Bronchial epithelial cell (primary cell): ENCODE measurements around the gene GFOD2. TPM values are rescaled to one million over a fixed set of nuclear protein-coding genes. Genes with fewer than 3 reads are reported as not detected.
A peak's percentile ranks its signal among the peaks of the same experiment; 100 is the strongest.

Experiments
- DNase-seq: peaks from one replicate; pipeline ENCODE4 v3.0.0-alpha.2; 2010; ENCODE audit warnings: low read depth
- FAIRE-seq: peaks from 2 replicates; lab custom pipeline; 2011; peaks lifted over from hg19 to GRCh38; lab: Jason Lieb, UNC
- H3K27me3 ChIP-seq: 2 replicates; pipeline ENCODE4 v1.5.1; 2011; ENCODE audit warnings: low read length; ENCODE audit not compliant: control insufficient read depth, insufficient read depth
- H3K36me3 ChIP-seq: 2 replicates; pipeline ENCODE4 v1.5.1; 2011; ENCODE audit warnings: low read length; ENCODE audit not compliant: control insufficient read depth, insufficient read depth
- H3K4me3 ChIP-seq: 2 replicates; pipeline ENCODE4 v1.5.1; 2011; ENCODE audit warnings: mild to moderate bottlenecking, low read depth, low read length, control low read depth
- CTCF ChIP-seq: IDR thresholded peaks from 2 replicates; pipeline ENCODE4 v1.5.1; 2011; ENCODE audit warnings: mild to moderate bottlenecking, moderate library complexity, low read length, control low read depth, inconsistent platforms; ENCODE audit not compliant: insufficient read depth, severe bottlenecking
- total RNA-seq: library from RNA; depleted of rRNA; stranded (reverse); fragments of >200 nt; gene quantifications from 2 replicates; pipeline ENCODE4 v1.2.1, GENCODE V29; 2014

Gene GFOD2
- total RNA-seq, 1 donor from 2014 or later = 17.9 TPM

DNA sequence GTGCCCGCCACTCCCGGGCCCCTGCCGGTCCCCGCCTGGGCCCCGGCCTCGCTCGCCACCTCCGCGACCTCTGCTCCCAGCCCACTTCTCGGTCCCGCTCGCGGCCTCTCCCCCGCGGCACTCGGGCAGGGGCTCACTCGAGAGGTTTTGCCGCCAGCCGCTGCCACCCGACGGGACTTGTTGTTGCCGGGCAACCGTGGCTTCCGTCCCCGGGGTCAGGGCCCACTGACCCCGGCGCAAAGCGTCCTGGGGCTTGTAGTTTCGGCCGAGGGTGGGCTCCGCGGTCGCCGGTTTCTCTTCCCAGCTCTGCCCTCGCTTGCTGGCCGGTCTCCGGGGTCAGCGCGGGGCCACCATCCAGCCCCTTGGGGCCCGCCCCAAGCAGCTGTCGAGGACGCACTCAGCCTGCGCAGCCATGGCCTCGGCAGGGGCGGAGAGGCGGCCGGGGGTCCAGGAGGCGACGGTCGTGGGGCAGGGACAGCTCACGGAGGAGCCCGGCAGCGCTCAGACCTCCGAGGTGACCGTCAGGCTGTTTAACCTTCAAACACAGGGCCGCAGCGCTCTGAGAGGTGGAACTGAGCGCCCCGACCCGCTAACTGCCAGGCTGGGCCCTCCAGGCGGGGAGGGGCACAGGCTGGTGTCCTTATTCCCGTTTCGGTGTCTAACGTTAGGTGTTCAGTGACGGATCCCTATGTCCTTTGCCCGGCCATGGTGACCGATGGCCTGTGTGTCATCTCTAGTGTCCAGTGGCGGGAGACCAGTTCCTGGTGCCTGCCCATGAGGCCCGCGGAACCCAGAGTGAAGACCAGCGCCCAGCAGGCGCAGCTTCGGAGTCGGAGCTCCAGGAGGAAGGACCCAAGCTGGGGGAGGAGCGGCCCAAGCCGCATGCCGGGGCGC lies 52.3 kb downstream of the GFOD2 start, which contains the start of the genes C16orf86 and ENKD1:
Gene C16orf86 (plus strand): TSS at position 256 of the 894 bp plus-strand sequence. CDS start 157 bp downstream, at position 413.
Gene ENKD1 (minus strand): TSS at position 192 of the 894 bp plus-strand sequence. CDS start 308 bp downstream, outside the sequence.
- FAIRE-seq (no peak), DNase-seq (peak; percentile 34)
- TF ChIP-seq CTCF = no peak
- Histone ChIP-seq H3K27me3 (no peaks in the 10 kb centered on the region), H3K4me3 (peak within 1 kb of the TSS; percentile 63), H3K36me3 (peaks cover 2% of the 10 kb centered on the region)

GRCh38 chr16:67666032-67666551 lies 53.0 kb downstream of the GFOD2 start:
- no peak for TF ChIP-seq CTCF
- peaks cover 2% of the 10 kb centered on the region for H3K36me3 ChIP-seq
- no peak for FAIRE-seq
- DNase-seq = no peak
- peak overlapping the region; percentile 63 for H3K4me3 ChIP-seq
- no peaks in the 10 kb centered on the region for H3K27me3 ChIP-seq

GRCh38 chr16:67665598-67665997 lies 53.5 kb downstream of the GFOD2 start:
- Histone ChIP-seq H3K27me3 (no peaks in the 10 kb centered on the region), H3K36me3 (peaks cover 2% of the 10 kb centered on the region), H3K4me3 (peak overlapping the region; percentile 63)
- DNase-seq = no peak
- FAIRE-seq = no peak
- TF ChIP-seq CTCF = no peak

DNA sequence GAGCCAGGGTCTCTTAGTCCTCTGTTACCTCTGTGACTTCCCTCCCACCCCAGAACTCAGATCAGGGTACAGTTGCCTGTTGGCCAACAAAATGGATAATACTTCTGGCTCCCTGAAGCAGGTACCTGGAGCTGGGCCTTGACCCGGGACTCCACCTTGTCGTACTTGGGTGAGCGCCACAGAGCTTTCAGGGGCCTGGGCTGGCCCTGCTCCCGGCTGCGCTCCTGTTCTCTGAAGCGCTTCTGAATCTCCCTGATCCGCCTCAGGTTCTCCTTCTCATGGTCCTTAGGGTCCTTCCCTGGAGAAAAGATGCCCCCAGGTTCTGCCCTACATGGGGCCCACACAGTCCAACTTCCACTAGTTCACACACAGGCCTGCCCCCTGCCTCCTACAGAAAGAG lies 54.2 kb downstream of the GFOD2 start:
- H3K36me3 ChIP-seq = peaks cover 2% of the 10 kb centered on the region
- no peak overlapping the region for H3K4me3 ChIP-seq
- no peak for DNase-seq
- TF ChIP-seq CTCF = no peak
- no peaks in the 10 kb centered on the region for H3K27me3 ChIP-seq
- FAIRE-seq = no peak

DNA sequence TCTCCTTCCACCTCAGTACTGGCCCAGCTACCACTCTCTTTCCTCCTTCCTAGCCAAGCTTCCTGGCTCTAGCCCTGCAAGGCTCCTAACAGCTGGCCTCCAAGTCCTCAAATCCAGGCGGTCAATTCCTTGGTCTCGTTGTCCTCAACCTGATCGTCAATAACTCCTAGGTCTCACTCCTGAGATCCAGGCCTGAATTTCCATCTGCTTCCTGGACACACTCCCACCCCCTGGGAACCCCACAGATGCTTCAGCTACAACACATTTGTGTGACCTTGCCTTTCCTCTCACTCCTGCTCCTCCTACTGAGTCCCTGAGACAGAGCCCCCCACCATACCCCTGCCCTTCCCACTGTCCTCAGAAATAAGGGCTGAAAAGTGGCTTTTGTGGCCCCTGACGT lies 54.9 kb downstream of the GFOD2 start:
- H3K4me3 ChIP-seq = no peak overlapping the region
- TF ChIP-seq CTCF = no peak
- DNase-seq = no peak
- peaks cover 2% of the 10 kb centered on the region for H3K36me3 ChIP-seq
- no peak for FAIRE-seq
- H3K27me3 ChIP-seq = no peaks in the 10 kb centered on the region
